HG03097 (cell line): ENCODE data around the gene SHANK1.
"Not testable (repeated sequence)": the region's sequence is repeated elsewhere in the genome, so short reads cannot be mapped to it uniquely, and the experiment has no call there.

Experiments used
- ATAC-seq: cut with Tn5 transposase; IDR thresholded peaks from one replicate; pipeline ENCODE4 v1.9.1; 2021; ENCODE audit not compliant: unreplicated experiment, low FRiP score

The SHANK1 gene

DNA sequence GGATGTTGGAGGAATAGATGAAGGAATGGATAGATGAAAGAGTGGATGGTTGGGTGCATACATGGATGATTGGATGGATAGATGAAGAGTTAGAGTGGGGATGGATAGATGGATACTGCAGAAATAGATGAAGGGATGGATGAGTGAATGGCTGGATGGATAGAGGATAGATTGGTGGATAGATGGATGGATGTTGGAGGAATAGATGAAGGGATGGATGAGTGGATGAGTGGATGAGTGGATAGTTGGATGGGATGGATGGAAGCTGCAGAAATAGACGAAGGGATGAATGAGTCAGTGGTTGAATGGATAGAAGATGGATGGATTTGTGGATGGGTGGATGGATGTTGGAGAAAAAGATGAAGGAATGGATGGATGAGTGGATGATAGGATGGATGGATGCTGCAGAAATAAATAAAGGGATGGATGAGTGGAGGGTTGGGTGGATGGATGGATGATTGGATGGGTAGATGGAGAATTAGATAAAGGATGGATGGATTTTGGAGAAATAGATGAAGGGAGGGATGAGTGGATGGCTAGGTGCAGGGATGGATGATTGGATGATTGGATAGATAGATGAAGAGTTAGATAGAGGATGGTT lies 75.2 kb downstream of the SHANK1 start:
- no peak for ATAC-seq

DNA sequence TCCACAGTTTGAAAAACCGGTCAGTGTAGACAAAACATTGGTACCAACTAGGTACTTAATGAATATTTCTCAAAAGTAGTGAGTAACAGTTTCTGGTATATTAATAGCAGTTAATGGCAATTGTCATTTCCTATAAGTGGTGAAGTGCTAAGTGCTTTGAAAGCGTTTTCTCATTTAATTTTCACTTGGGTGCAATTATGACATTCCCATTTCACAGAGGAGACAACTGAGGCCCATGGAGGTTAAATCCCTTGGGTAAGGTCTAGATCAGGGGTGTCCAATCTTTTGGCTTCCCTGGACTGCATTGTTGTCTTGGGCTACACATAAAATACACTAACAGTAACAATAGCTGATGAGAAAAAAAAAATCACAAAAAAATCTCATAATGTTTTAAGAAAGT lies 79.2 kb downstream of the SHANK1 start:
- no peak for ATAC-seq

DNA sequence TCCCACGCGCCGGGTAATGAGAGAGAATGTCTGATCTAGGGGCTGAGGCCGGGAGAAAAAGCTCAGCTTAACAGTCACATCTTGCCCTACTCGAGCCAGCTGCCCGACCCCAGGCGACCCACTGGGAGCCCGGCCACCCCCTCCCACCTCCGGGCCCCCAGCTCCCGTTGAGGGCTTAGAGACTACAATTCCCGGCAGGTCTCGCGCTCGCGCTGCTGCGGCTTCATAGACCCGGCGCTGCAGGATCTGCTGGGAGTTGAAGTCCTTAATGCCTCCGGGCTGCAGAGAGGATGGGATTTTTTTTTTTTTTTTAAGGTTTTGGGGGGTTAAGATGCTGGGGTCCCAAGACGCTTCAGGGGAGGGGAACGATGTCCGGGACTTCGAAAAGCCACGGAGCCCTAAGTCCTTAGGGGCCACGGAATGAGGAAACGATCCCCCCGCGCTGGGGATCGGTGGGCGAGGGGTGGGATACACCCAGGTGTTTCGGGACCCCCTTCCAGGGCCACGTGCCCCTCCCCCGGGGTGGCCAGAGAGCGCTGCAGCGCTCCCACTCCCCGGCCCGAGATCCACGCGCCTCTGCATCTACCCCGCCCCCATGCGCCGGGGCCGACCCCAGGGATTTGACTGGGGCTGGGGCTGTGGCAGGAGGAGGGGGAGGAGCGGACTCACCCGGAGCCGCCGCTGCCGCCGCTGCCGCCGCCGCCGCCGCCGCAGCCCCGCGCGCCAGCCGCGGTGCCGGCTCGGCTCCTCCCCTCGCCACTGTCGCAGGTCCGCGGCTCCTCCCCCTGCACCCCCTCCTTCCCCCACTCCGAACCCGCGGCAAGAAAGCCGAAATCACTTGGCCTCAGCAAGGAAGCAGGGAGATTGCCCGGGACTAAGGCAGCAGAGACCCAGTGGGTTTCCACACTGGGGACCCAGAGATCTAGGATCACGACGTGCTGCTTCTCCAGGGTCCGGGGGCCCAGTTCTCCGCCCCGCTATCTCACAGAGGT lies 80.2 kb downstream of the SHANK1 start, which contains the start of gene SYT3:
Gene SYT3 (minus strand): TSS at position 761 of the 992 bp plus-strand sequence. CDS start 2,470 bp downstream, outside the sequence.
- ATAC-seq = no peak

DNA sequence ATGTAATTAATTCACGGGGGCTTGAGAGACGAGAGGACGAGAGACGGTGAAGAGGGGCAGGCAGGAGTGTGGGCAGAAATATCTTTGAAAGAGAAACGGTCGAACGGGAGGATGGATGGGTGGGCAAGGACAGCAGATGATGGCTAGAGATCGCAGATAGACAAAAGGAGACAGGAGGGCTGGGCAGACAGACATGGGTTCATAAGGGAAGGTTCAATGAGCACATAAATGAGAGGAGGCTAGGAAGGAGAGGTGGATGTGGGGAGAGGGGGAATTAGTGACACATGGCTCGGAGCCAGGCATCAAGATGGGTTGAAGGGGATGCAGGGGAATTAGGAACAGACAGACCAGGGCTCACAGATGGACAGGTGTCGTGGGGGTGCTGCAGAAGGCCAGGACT lies 81.0 kb downstream of the SHANK1 start:
- no peak for ATAC-seq

DNA sequence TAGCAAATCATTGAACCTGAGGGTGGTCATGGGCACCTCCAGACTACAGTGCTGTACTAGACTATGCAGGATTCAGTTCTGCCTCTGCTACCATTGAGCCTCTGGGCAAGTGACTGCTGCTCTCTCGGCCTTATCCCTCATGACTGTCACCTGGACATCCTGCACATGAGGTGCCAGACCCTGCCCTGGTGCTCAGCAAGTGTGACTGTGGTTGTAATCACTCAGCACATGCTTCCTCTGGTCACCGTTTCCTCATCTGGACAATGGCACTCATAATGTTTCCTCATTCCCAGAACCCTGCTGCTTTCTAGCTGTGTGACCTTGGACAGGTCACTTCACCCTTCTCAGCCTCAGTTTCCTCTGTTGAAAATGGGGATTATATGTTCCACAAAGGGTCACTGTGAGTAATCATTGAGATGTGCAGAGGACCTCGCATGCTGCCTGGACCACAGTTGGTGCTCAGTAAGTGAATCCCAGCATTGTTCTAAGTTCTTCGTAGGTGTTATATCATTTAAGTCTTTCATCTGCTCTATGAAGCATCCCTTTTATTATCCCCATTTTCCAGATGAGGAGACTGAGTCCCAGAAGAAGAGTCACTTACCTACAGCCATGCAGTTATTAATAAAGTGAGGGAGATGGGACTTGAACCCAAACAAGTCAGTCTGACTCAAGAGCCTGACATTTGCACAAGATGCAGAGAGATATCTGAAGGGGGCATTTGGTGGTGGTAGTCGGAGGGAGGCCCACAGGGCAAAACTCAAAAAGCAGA lies 83.1 kb downstream of the SHANK1 start:
- ATAC-seq = no peak

DNA sequence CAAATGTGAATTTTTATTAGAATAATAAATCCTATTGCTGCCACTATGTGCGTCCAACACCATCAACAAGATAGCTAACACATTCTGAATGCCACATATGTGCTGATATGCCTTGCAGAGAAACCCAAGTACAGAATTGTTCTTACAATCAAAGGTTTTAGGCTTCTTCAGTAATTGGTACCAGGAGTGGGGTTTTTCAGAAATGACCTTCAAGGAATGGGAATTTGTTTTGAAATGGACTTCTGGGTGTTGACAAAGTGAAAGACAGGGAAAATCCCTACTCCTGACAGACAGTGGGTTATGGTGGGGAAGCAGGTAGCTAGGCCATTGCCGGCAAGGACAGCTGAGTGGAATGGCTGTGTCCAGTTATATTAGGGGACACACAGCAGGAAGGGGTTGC lies 85.6 kb downstream of the SHANK1 start:
- ATAC-seq = no peak

DNA sequence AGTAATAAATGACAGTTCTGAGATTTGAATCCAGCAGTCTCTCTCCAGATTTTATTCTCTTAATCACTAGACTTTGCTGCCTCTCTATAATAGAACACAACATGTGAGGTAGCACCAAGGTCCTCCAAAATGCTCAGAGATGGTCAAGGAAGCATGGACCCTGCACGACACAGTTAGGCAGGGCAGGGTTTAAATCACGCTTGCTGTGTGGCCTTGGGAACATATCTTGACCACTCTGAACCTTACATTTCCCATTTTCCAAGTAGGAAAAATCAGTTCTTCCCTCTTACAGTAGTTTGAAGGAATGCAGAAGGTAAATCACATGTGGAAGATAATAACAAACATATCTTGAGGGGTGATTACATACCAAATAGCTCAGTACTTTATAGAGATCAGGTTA lies 86.2 kb downstream of the SHANK1 start:
- ATAC-seq = no peak

DNA sequence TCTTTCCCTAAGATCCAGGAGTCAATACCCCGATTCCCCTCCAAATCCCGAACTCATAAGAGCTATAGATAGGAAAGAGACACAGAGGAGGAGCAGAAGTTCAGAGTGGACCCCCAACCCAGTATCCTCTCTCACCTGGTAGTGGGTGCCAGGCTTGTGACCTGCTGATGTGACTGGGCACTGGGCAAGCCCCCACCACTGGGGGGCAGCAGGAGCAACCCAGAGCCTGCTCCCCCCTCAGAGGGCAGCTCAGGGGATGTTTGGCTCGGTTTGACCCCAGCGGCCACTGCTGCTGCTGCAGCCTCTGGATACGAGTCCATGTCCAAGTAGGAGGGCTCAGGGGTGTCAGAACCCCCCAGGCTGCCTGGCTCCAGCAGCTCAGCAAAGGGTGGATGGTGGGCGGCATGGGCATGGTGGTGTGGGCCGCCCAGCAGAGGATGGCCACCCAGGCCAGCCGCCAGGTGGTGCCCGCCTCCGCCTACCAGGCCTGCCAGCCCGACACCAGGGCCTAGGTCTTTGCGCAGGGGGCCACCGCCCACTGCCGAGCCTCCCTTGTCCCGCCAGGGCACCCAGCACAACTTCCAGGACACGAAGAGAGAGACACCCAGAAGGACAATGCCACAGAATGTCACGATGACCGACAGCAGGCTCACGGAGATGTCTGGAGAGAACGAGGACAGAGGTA lies 87.3 kb downstream of the SHANK1 start:
- no peak for ATAC-seq

DNA sequence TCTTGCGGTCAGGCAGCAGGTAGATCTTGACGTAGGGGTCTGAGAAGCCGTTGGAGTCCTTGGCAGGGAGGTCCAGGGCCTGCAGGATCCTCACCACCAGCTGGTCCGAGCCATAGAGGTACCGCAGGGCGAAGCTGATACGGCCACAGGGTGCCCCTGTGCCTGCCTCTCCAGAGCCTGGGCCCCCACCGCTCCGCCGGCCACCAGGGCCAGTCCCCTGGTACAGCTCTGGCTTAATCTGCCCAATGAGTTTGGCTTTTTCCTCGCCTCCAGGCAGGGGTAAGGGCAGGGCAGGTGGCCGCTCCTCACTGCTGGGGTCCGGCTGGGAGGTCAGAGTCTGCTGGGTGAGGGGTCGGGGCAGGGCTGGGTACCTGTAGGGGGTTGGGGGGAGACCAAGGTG lies 89.8 kb downstream of the SHANK1 start:
- ATAC-seq = no peak

DNA sequence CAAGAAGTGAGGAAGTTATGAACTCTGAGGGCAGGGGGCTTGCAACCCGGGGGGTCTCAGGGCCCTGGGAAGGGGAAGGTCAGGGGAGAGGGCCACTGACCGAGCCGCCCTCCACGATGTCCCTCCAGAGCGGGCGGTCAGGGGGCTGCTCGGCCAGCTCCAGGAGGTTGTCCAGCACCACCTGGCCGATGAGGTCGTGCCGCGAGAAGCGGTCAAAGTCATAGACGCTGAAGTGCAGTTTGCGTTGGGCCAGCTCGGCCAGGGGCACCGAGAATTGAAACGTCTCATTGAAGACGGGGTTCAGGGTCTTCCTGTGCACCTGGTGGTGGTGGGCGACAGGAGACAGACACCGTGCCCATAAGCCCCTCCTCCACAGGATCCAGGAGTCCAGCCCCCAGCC lies 90.4 kb downstream of the SHANK1 start:
- ATAC-seq = no peak

DNA sequence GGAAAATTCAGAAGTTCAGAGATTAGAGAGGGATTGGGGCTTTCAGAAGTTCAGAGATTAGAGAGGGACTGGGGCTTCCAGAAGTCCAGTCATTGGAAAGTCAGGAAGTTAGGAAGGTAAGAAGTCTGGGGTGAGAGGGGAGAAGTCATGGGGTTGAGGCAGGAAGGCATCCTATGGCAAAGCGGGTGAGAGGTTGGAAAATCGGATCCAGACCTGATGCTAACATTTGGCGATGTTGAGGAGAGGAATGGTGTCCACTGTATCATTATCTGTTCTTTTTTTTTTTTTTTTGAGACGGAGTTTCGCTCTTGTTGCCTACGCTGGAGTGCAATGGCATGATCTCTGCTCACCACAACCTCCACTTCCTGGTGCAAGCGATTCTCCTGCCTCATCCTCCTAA lies 91.1 kb downstream of the SHANK1 start:
- ATAC-seq = no peak

DNA sequence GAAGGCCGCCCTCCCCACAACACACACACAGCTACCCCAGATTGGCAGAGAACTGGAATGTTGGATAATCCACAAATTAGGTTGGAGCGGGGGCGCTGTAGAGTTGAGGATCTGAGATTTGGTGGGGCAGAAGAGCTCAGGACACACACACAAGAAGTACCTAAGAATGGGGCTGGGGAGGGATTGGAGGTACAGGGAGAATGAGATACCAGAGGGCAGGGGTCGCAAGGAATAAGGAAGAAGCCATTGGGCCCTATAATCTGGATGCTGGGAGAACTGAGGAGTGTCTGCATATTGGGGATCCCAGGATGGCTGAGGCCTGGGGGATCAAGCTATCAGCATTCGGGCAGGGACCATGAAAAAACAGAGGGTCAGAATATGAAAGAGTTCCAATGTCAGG lies 91.5 kb downstream of the SHANK1 start:
- ATAC-seq = no peak

DNA sequence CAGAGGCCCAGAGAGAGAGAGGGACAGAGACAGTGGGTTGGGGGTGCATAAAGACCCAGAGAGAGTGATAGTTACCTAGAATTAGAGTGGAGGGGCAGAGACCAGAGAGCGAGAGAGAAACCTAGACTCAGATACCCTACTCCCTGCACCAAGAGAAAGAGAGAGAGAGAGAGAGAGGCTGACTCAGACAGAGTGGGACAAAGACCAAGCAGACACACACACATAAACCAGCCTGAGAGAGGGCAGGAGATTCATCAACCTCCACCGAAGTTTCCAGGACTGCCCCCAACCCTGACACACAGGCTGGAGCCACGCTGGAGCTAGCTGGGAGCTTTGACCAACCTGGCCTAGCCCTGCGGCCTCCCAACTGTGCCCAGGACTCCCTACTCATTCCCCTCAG lies 92.8 kb downstream of the SHANK1 start:
- ATAC-seq = no peak

DNA sequence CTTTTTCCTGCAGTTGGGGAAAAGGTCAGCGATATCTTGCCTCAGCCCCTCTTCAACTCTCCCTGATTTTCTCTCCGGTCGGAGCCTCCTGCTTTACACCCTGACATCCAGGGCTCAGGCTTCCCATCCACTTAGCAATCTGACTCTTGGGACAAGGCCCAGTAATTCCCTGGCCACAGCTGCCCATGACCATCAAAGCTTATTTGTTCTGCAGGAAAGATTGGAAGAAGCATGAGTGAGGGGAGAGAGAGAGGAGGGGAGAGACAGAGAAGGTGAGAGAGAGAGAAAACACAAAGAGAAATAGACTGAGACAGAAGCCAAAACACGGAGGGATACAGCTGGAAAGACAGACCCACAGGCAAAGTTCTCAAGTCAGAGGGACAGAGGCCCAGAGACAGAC lies 93.6 kb downstream of the SHANK1 start:
- ATAC-seq = no peak

DNA sequence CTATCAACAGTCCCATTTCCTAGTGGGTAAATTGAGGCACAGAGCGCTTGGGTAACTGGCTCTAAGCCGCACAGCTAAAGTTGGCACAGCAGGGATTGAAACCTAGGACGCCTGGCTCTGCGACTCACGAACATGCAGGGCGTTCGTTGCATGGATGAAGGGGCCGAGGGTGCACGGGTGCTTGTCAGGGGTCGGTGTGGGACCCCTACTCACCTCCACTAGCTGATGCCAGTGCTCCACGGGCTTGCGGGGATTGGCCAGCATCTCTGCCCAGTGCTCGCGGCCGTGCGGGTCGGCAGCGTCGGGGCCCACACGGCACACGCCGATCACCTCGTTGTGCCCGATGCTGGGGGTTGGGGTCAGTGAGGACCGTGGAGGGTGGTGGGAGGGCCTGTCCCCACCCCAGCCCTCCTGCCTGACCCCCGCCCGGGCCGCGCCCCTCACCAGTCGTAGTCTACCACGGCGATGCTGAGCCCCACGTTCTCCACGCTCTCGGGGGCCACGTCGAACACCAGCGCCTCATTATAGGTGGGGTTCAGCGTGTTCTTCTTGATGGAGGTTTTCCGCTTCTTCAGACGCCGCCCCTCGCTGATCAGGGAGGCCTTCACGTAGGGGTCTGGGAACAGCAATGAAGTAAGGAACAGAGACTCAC lies 94.5 kb downstream of the SHANK1 start:
- no peak for ATAC-seq

DNA sequence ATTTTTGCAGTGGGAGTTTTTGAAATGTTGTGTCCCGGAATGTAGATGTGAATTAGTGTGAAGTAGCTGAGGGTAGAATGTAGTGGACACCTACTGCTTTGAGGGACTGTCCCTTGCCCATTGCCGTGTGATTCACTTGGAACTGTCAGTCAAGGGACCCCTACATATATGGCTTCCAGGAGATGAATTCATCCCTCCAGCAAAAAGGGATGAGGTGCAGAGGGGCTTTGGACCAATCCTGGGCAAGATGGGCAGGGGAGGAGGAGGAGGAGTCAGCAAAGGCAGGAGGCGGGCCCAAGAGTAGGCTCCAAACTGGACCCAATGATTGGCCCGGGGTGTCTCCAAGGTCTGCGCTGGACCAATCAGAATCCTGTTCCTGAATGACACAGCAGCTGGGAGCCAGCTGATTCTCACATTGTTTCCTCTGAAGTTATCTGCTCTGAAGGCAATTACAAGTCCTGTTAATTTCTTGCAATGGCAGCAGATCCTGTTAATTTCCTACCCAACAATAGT lies 99.2 kb downstream of the SHANK1 start:
- ATAC-seq = not testable (repeated sequence)

DNA sequence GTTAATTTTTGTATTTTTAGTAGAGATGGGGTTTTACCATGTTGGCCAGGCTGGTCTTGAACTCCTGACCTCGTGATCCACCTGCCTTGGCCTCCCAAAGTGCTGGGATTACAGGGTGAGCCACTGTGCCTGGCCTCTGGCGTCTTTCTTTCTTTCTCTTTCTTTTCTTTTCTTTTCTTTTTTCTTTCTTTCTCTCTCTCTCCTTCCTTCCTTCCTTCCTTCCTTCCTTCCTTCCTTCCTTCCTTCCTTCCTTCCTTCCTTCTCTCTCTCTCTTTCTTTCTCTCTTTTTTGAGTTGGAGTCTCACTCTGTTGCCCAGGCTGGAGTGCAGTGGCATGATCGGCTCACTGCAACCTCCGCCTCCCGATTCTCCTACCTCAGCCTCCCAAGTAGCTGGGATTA lies 100.4 kb downstream of the SHANK1 start:
- not testable (repeated sequence) for ATAC-seq

DNA sequence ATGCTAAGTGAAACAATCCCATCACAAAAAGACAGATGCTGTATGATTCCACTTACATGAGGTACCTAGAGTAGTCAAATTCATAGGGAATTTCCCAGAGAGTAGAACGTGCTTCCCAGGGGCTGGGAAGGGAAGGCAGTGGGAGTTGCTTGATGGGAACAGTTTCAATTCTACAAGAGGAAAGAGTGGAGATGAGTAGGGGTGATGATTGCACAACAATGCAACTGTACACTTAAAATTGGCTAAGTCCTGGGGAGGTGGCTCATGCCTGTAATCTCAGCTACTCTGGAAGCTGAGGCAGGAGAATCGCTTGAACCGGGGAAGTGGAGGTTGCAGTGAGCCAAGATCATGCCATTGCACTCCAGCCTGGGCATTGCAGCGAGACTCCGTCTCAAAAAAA lies 101.2 kb downstream of the SHANK1 start:
- not testable (repeated sequence) for ATAC-seq

DNA sequence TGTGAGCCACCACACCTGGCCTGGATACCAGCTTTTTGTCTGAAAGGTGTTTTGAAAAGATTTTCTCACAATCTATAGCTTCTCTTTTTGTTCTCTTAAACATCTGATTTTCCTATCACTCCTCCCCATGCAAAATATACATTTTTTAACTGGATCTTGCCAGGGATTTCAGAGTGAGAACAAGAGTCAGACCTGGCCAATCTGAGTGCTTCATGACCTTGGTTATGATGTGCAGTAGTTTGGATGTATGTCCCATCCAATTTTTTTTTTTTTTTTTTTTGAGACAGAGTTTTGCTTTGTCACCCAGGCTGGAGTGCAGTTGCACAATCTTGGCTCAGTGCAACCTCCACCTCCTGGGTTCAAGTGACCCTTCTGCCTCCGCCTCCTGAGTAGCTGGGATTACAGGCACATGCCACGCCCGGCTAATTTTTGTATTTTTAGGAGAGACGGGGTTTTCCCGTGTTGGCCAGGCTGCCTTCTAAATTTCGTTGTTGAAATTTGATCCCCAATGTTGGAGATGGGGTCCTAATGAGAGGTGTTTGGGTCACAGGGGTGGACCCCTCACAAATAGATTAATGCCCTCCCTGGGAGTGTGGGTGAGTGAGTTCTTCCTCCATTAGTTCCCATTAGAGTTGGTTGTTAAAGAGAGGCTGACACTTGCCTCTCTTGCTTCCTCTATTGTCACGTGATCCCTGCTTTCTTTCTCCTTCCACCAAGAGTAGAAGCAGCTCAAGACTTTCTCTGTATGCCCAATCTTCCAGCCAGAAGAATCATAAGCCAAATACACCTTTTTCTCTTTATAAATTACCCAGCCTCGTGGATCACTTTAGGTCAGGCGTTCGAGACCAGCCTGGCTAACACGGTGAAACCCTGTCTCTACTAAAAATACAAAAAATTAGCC lies 106.8 kb downstream of the SHANK1 start:
- ATAC-seq = not testable (repeated sequence)
